ENCODE measurements around the gene WFDC10A.

- no peak for TF ChIP-seq POLR2AphosphoS5 (IDR thresholded peaks at IDR 0.05; ENCODE audit: low read depth, low read length)
- TF ChIP-seq REST (IDR thresholded peaks at IDR 0.05; ENCODE audit: insufficient read depth in 1 of 2, low read depth in 2 of 2, low read length in 2 of 2) = no peak
Measured at GRCh38 chr20:45639687-45640086, 10.1 kb downstream of the WFDC10A start.
